ENCODE data around the gene GRM8.
"Not testable (repeated sequence)": the region's sequence is repeated elsewhere in the genome, so short reads cannot be mapped to it uniquely, and the experiment has no call there.

The GRM8 gene

GRCh38 chr7:126924477-126924876, 328.3 kb downstream of the GRM8 start:
- no peak for ATAC-seq
- TF ChIP-seq CREB5 (CRISPR knock-in tag; IDR thresholded peaks at IDR 0.05; ENCODE audit: low read depth) (no peak), CSRNP3 (CRISPR knock-in tag; IDR thresholded peaks at IDR 0.05) (no peak), ZC3H10 (CRISPR knock-in tag; IDR thresholded peaks at IDR 0.05) (no peak), RARB (CRISPR knock-in tag; IDR thresholded peaks at IDR 0.05) (no peak), OSR1 (CRISPR knock-in tag; IDR thresholded peaks at IDR 0.05) (no peak), PPARA (CRISPR knock-in tag; IDR thresholded peaks at IDR 0.05; ENCODE audit: borderline replicate concordance) (no peak), TOX (CRISPR knock-in tag; IDR thresholded peaks at IDR 0.05; ENCODE audit: borderline replicate concordance) (no peak), TCF4 (CRISPR knock-in tag; IDR thresholded peaks at IDR 0.05; ENCODE audit: borderline replicate concordance) (no peak), ZFP30 (CRISPR knock-in tag; IDR thresholded peaks at IDR 0.05) (no peak), ZNF565 (CRISPR knock-in tag; conservative IDR thresholded peaks at IDR 0.05; ENCODE audit: low read depth) (no peak), SNAI2 (CRISPR knock-in tag; IDR thresholded peaks at IDR 0.05) (no peak), ZNF8 (CRISPR knock-in tag; IDR thresholded peaks at IDR 0.05) (no peak), POU6F1 (CRISPR knock-in tag; IDR thresholded peaks at IDR 0.05; ENCODE audit: borderline replicate concordance, low read depth) (no peak), CSDC2 (CRISPR knock-in tag; IDR thresholded peaks at IDR 0.05) (no peak), ZNF70 (CRISPR knock-in tag; IDR thresholded peaks at IDR 0.05) (no peak), BACH2 (CRISPR knock-in tag; IDR thresholded peaks at IDR 0.05; ENCODE audit: borderline replicate concordance) (no peak), TSHZ2 (CRISPR knock-in tag; IDR thresholded peaks at IDR 0.05) (no peak), ESRRG (CRISPR knock-in tag; IDR thresholded peaks at IDR 0.05) (no peak), PATZ1 (CRISPR knock-in tag; IDR thresholded peaks at IDR 0.05; ENCODE audit: borderline replicate concordance) (no peak)

- not testable (repeated sequence) for ATAC-seq
These were observed 341.1 kb downstream of the GRM8 start for GRCh38 chr7:126911627-126912026.

GRCh38 chr7:126908564-126908963, 344.2 kb downstream of the GRM8 start:
- ATAC-seq = not testable (repeated sequence)

GRCh38 chr7:126907657-126908056, 345.1 kb downstream of the GRM8 start:
- not testable (repeated sequence) for ATAC-seq

GRCh38 chr7:126905255-126905654, 347.5 kb downstream of the GRM8 start:
- ATAC-seq = not testable (repeated sequence)

- not testable (repeated sequence) for ATAC-seq
These were observed 351.5 kb downstream of the GRM8 start for GRCh38 chr7:126901041-126901765.

GRCh38 chr7:126887980-126888379, 364.8 kb downstream of the GRM8 start:
- ATAC-seq = not testable (repeated sequence)
